EH (cell line): ENCODE results near the gene TNPO2.
A peak's percentile ranks its signal among the peaks of the same experiment; 100 is the strongest.
"Not testable (repeated sequence)": the region's sequence is repeated elsewhere in the genome, so short reads cannot be mapped to it uniquely, and the experiment has no call there.

Experiments used
- DNase-seq: peaks from one replicate; pipeline ENCODE4 v3.0.0-alpha.2; 2015; ENCODE audit warnings: low read depth

TNPO2 gene

DNA sequence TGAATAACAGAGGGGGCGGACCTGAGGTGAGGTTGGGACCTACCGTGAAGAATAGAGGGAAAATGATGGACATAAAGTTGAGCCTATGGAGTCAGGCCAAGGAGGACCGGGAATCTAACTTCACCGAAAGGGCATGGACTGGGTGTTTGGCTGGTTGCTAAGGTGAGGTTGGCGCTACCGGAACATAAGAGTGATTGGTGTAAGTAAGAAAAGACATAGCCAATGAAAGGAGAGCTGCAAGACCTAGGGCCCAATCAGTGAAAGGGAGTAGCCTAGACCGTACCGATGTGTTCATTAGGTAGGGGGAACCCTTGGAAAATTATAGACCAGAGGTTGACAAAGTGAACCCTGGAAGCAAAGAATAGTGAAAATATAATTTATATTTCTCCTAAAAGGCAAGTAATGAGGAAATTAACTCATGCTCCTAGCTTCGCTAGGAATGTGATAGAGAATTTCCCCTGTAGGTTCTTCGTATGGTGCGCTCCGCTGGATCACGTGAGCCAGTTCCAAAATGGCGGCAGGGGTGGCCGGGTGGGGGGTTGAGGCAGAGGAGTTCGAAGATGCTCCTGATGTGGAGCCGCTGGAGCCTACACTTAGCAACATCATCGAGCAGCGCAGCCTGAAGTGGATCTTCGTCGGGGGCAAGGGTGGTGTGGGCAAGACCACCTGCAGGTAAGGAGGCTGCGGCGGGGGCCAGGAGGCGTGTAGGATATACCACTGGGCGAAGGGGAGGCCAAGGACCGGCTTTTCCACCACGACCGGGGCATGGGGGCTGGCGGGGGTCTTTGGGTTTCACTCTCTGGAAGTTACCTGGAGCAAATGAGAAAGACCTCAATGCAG is 13.5 kb upstream of the TNPO2 start, which contains the start of gene GET3:
TSS of gene GET3 (plus strand) at position 503 of the 840 bp plus-strand sequence. CDS start at position 512, 9 bp downstream.
- peak; percentile 100 for DNase-seq

DNA sequence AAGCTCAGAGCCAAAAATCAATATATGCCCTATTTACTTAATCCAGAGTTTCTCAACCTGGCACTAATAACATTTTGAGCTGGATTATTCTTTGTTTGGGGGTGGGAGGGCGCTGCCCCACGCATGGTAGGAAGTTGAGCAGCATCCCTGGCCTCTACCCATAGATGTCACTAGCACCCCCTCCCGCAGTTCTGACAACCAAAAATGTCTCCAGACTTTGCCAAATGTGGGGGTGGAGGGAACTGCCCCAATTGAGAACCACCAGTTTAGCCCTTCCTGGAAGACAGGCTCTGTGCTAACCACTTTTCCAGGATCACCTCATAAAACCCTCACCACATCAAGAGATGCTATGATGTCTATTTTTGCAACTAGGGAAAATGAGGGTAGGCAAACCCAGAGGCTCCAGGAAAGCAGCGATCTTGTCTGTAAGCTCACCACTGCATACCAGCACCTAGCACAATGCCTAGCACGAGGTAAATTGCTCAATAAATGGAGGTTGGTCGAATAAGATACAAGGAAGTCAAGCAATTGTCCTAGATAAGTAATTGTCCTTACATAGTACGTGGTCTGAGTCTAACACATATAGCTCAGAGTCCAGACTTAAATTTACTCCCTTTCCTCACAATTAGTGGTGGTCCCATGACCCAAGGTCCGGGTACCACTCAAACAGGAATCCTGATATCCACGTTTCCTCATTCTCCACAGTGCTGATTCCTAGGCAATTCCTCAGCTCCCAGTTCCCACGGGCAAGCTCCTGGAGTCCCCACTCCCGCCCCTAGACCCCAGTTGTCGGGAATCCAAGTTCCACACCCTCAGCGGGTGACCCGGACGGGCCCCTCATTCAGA is 9.9 kb upstream of the TNPO2 start:
- peak; percentile 68 for DNase-seq

DNA sequence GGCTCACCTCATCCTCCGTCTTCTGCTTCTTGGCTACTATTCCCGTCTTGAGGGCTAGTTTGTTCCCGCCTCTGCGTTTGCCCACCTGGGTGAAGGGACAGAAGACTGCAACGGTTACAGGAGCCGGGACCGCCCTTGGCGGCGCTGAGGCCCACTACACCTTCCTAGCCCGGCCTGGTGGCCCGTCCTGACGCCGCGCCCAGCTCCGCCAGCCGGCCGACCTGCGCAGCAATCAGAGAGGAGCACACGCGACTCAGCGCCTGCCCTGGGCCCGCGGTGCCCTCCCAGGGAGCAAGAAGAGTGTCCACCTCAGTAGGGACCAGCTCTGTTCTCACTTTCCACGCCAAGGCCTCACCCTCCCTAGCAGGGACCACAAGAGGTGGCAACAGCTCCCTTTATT is 7.6 kb upstream of the TNPO2 start:
- DNase-seq: no peak

DNA sequence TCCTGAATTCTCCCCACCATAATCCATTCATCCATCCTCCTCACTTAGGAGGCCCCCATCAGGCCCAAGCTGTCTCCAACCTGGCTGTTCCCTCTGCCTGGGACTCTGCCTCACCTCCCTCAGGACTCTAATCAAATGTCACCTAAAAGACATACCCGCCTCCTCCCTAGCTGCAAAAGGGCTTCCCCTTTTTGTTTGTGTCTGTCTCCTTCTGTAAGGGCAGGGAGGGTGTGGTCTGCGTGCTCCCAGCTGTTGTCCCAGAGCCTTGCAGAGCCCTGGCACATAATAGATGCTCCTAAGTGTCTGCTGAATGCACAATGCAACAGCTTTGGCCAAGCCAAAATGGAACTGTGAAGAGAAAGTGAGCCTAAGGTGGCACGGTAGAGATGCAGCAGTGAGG is 6.3 kb upstream of the TNPO2 start:
- DNase-seq: no peak

DNA sequence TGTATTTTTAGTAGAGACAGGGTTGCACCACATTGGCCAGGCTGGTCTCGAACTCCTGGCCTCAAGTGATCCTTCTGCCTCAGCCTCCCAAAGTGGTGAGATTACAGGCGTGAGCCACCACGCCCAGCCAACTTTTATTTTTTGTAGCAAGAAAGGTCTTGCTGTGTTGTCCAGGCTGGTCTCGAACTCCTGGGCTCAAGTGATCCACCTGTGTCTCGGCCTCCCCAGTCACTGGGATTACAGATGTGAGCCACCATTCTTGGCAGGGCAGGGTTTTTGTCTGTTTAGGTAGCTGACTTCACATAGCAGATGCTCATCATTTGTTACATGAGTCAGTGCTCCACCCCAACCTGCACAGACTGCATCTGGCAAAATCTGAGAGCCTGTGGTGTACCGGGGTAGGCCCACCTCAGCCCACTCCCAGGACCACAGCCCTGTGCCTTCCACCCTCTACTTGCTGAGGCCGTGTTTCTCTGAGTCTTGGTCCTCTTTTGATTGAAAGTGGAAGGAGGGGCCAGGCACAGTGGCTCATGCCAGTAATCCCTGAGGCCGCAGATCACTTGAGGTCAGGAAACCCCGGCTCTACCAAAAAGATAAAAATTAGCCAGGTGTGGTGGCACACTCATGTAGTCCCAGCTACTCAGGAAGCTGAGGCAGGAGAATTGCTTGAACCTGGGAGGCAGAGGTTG is 4.2 kb upstream of the TNPO2 start:
- no peak for DNase-seq

DNA sequence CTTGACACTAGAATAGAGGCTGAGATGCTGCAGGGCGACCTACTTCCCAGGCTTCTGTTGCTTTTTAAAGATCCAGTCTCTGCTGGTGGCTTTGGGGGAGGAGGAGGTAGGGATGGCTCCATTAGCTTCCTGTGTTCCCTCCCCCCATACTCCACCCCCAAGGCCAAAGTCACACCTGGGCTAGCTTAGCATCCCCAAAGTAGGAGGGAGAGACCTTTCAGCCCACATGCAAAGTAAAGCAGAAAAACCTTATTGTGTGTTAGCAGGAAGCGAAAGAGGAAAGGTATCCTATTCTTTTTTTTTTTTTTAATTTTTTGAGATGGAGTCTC is 3.2 kb upstream of the TNPO2 start:
- no peak for DNase-seq

DNA sequence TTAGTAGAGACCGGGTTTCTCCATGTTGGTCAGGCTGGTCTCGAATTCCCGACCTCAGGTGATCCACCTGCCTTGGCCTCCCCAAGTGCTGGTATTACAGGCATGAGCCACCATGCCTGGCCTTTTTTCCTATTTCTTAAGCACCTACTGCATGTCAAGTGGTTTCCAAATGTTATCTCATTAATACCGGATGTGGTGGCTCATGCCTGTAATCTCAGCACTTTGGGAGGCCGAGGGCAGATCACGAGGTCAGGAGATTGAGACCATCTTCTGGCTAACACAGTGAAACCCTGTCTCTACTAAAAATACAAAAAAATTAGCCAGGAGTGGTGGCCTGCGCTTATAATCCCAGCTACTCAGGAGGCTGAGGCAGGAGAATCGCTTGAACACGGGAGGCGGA is 1.9 kb upstream of the TNPO2 start:
- not testable (repeated sequence) for DNase-seq

DNA sequence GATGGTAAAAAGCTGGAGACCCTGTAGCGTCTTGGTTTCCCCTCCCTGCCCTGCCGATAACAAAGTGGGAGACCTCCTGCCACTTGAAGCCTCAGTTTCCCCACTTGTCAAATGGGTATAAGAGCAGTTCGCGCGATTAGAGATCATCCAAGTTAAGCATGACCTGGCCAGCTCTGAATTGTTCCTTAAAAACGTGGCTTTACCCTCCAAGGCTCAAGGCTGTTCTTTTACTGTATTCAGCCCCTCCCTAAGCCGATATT is 421 bp downstream of the TNPO2 start:
- peak; percentile 7 for DNase-seq

DNA sequence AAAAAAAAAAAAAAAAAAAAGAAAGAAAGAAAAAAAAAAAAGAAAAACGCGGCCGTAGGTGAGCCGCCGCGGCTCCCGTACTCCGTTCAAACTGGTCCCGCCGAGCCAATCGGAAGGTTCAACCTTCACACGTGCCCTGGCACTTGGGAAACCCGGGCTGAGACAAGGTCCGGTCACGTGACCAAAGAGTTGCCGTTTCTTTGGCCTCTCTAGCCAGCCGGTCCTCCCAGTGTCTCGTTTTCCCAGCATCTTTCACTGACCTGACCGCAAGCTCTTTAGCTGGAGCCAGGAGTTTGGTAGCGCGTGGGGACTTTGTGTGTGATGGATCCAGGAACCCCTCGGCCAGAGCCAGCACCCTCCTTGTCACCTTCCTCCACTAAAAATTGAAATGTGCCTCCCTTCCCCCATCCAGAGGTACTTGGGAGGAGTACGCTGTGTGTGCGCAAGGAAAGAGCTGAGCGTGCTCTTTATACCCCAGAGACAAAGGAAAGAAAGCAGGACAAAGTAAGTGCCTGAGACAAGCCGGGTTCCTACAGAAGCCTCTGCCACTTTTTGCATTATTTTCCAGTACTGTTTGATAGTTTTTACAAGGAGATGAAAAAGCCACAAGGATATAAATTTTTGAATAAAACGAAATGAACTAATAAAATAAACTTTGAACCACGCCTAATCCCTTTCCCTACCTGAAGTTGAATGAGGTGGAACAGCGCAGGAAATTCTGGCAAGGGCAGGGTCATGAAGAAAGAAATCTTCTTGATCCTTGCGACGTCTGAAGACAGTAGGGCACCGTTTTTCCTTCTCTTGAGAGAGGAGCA is 959 bp downstream of the TNPO2 start:
- DNase-seq: peak; percentile 99

DNA sequence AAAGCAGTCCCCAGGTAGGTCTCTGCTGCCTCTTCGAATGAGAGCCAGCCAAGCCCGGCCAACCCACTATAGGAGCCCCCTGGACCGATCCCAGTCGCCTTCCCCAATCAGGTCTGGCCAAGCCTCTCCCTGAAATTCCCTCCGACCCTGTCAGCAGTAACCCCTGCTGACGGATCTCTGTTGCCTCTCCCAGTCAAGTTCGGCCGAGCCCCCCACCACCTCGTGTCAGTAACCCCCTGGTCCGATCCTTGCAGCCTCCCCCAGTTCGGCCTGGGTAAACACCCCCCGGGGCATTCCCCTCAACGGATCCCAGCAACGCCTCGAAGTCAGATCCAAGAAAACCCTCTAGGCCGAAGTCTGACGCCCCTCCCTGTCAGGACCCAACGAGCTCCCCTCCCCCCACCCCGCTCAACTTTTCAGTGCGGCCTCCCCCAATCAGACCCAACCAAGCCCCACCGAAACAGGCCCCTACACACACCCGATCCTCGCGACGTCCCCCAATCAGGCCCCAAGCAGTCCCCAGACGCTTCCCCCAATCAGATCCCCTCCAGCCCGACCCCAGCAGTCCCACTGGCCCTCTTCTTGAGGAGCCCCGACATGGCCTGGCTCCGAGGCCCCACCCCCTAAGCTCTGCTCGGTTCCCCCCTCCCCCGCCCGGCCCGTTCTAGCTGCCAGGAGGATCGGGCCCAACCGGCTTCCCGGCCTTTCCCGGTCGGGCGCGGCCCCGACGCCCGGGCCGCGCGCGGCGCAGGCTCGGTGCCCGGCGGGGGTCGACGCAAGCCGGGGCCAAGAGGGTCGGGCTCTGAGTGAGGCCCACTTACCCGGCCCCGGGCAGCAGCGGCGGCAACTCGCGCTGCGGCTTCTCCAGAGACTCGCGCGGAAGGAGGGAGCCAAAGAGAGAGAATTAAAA is 1.8 kb downstream of the TNPO2 start:
- peak; percentile 76 for DNase-seq

DNA sequence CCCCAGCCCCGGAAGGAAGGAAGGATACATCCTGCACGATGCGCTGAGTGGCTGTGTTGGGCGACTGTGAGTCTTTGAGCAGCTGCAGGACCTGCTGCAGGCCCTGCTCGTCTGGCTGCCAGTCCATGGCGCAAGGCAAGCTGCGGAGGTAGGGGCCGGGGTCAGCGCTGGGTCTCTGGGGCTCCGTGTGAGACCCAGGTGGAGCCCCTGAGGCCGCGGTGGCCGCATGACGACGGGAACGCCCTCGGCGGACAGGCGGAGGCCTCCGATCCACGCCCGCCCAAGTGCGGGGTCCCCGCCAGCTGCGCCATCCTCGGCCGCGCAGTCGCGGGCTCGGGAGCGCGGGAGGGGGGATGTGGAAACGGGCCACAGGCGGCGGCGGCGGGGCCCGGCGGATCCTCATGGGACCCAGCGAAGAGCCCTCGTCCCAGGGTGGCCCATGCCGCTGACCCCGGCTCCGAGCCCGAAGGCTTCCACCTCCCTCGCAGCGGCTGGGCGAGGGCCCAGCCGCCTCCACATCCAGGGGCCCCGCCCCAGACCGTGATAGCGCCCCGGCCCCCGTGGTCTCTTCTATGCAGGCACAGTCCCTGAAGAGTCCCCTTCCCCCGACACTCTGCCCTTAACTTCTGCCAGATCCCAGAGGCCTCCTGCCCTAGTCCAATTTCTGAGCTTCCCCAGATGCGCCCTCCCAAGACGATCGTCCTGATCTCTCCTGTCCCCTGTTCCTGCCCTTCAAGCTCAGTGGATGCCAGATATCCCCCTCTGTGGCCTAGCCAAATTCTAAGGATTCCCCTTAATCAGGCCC is 2.7 kb downstream of the TNPO2 start:
- DNase-seq: peak; percentile 45

DNA sequence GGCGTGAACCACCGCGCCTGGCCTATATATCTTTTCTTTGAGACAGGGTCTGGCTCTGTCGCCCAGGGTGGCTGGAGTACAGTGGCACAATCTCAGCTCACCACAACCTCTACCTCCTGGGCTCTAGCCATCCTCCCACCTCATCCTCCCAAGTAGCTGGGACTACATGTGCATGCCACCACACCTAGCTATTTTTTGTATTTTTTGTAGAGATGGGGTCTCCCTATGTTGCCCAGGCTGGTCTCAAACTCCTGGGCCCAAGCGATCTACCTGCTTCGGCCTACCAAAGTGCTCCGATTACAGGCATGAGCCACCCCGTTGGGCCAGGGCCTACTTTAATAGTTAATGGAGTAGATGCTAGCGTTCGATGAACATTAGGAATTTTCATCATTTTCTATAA is 3.4 kb downstream of the TNPO2 start:
- DNase-seq: no peak

DNA sequence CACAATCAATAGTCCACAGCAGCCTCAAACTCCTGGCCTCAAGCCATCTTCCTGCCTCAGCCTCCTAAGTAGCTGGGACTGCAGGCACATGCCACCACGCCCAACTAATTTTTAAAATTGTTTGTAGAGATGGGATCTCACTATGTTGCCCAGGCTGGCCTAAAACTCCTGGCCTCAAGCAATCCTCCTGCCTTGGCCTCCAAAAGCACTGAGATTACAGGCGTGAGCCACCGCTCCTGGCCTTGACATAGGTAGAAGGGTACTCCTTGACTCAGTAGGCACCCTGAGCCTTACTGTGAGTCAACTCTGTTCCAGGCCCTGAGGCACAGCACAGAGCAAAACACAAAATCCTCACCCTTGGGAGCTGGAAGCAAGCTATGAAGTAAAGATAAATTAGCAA is 7.8 kb downstream of the TNPO2 start:
- no peak for DNase-seq

DNA sequence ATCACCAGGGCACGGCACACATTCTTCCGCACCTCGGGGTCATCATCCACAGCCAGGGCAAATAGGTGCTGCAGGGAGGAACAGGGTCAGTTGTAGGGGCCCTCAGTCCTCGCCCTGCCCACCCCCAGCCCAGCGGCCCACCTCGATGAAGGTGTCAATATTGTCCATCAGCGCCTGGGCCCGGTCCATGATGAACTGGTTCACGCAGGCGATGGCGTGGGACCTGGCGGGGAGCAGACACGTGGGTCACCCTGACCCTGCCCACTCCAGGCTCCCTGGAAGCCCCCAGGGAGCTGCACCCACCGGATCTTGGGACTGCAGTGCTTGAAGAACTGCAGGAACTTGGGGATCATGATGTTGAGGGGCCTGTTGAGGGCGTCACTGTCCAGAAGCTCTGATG is 8.6 kb downstream of the TNPO2 start:
- DNase-seq: no peak

DNA sequence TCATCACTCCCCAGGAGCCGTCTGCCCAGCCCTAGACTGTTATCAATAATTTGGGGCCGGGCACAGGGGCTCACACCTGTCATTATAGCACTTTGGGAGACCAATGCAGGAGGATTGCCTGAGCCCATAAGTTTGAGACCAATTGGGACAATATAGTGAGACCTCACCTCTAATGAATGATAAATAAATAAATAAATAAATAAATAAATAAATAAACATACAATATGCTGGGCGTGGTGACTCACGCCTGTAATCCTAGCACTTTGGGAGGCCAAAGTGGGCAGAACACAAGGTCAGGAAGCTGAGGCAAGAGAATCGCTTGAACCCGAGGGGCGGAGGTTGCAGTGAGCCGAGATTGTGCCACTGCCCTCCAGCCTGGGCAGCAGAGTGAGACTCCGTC is 10.4 kb downstream of the TNPO2 start:
- DNase-seq: not testable (repeated sequence)

DNA sequence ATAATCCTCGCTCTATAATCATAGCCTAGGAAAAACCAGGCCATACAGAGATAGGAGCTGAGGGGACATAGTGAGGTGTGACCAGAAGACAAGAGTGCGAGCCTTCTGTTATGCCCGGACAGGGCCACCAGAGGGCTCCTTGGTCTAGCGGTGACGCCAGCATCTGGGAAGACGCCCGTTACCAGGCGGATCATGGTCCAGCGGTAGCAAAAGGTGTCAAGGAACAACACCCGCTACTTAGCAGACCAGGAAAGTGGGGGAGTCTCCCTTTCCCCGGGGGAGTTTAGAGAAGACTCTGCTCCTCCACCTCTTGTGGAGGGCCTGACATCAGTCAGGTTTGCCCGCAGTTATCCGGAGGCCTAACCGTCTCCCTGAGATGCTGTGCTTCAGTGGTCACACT is 11.7 kb downstream of the TNPO2 start:
- not testable (repeated sequence) for DNase-seq

DNA sequence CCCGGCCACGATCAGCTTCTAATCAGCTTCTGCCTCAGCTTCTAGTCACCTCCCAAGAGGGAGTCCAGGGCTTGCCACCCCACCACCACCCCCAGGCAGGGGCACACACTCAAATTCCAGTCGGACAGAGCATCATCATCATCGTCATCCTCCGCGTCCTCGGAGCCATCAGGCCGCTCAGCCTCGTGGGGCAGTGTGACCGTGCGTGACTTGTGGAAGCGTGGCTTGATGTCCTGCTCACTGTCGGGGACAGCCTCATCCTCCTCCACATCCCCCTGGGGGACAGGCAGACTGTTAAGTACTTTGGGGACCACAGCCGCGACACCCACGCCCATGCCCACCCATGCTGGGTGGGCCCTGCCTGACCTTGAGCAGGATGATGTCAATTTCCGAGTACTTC is 12.5 kb downstream of the TNPO2 start:
- no peak for DNase-seq

DNA sequence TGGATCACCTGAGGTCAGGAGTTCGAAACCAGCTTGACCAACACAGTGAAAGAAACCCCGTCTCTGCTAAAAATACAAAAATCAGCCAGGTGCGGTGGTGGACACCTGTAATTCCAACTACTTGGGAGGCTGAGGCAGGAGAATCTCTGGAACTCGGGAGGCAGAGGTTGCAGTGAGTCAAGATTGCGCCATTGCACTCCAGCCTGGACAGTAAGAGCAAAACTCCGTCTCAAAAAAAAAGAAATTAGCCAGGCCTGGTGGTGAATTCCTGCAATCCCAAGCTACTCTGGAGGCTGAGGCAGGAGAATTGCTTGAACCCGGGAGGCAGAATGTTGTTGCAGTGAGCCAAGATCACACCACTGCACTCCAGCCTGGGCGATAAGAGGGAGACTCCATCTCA is 15.1 kb downstream of the TNPO2 start:
- no peak for DNase-seq

DNA sequence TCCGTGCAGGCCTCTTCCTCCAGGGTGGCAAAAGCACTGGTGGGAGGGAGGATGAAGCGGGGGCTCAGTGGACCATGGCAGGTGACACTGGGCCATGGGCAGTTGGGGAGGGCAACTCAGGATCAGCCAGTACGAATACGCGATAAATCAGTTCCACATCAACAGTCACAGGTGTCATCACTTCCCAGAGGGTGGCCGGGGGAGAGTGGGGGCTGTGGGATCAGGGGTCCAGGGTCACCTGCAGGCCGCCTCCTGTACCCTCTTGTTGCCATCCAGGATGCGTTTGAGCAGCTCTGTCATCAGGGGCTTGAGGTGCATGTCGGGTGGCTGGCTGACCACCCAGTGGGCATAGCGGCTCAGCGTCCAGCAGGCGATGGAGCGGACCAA is 17.4 kb downstream of the TNPO2 start:
- DNase-seq: no peak

DNA sequence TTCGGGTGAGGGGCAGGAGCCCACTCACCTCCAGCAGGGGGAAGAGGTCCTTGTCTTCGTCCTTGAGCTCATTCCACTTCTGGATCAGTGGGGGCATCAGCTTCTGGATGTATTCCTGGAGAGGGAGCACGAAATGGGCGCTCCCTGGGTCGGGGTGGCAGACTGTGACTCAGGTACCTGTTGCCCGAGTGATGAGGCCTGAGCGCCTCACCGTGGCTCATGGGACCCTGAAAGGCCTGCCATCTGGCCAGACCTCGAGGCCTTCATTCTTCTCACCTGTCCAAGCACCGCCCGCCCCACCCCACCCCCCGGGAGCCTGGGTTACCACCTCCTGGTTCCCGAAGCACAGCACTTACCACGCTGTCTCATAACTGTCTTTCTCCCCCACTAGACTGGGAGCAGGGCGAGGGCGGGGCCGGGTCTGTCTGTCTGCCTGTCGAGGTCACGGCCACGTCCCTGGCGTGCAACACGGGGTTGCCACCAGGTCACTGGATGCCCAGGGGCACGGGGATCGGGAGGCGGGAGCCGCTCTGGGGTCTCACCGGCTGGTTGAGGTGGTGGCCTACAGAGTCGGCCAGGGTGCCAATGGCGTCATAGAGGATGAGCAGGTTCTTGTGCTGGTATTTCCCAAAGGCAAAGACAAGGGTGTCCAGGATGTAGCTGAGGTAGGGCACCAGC is 17.9 kb downstream of the TNPO2 start:
- DNase-seq: no peak
